ENCODE results near the gene CNPY3. TPM values are rescaled to one million over a fixed set of nuclear protein-coding genes. Genes with fewer than 3 reads are reported as not detected.

The CNPY3 gene
- total and polyA plus RNA-seq, 2 of the 13 experiments (the other 11 are each of a cell fraction or from before 2014, with no cell fraction given) = 42.3 to 60.2 TPM

GRCh38 chr6:42896178-42896719 is 33.0 kb upstream of the CNPY3 start:
- Histone ChIP-seq H3K27me3 (ENCODE audit: control insufficient read depth in 1 of 2, insufficient read depth in 2 of 2, low read length in 2 of 2) (no peaks in the 10 kb centered on the region), H3K9me3 (ENCODE audit: low read length) (no peaks in the 10 kb centered on the region), H3K4me3 (replicated peaks in 1 of 3; ENCODE audit: insufficient read depth in 1 of 3, low read depth in 2 of 3, low read length in 3 of 3) (no peak overlapping the region), H4K20me1 (ENCODE audit: insufficient read depth, low read length) (no peaks in the 10 kb centered on the region), H3K79me2 (ENCODE audit: insufficient read depth, low read length) (no peaks in the 10 kb centered on the region), H2AFZ (ENCODE audit: low read length) (no peak overlapping the region), H3K4me2 (ENCODE audit: low read depth, low read length) (no peak overlapping the region), H3K36me3 (replicated peaks in 1 of 2; ENCODE audit: control insufficient read depth in 1 of 2, insufficient read depth in 2 of 2, low read length in 2 of 2) (no peaks in the 10 kb centered on the region), H3K27ac (ENCODE audit: extremely low read length, insufficient read depth, low read length) (no peak overlapping the region), H3K4me1 (ENCODE audit: insufficient read depth, low read length) (peaks cover 35% of the 10 kb centered on the region), H3K9ac (ENCODE audit: insufficient read depth, low read depth, low read length) (no peak overlapping the region)
- CTCF ChIA-PET (ENCODE audit: low intra/inter-chr PET ratio, low total read pairs) = no interaction called here
- intact Hi-C loops (cut with micrococcal nuclease; ENCODE audit: unreplicated experiment) (no loop called here), in situ Hi-C loops (cut with HindIII; ENCODE audit: extremely low pct_ligation_motif_present, low pct_unique_long_range_greater_than_20kb) (no loop called here)
- DNase-seq (ENCODE audit: low spot score) = no peak
- BruUV-seq (replicated peaks) = no TSS peak
- ATAC-seq = no peak
- no peak for FAIRE-seq
- TF ChIP-seq HOXA7 (CRISPR knock-in tag; IDR thresholded peaks at IDR 0.05) (no peak), ZNF598 (CRISPR knock-in tag; IDR thresholded peaks at IDR 0.05; ENCODE audit: borderline replicate concordance) (no peak), ELK4 (CRISPR knock-in tag; IDR thresholded peaks at IDR 0.05; ENCODE audit: borderline replicate concordance) (no peak), NFRKB (IDR thresholded peaks at IDR 0.05) (no peak), ZSCAN25 (CRISPR knock-in tag; IDR thresholded peaks at IDR 0.05) (no peak), FOXA1 (IDR thresholded peaks at IDR 0.05) (no peak), FOXA1 (CRISPR knock-in tag; IDR thresholded peaks at IDR 0.05) (no peak), ZNF543 (CRISPR knock-in tag; IDR thresholded peaks at IDR 0.05) (no peak), ZNF724P (CRISPR knock-in tag; IDR thresholded peaks at IDR 0.05; ENCODE audit: borderline replicate concordance) (no peak), PRDM10 (CRISPR knock-in tag; IDR thresholded peaks at IDR 0.05; ENCODE audit: low read depth) (no peak), MZF1 (CRISPR knock-in tag; IDR thresholded peaks at IDR 0.05; ENCODE audit: borderline replicate concordance) (no peak), ONECUT2 (CRISPR knock-in tag; IDR thresholded peaks at IDR 0.05) (no peak), SMYD3 (CRISPR knock-in tag; IDR thresholded peaks at IDR 0.05) (no peak), ZFP1 (CRISPR knock-in tag; IDR thresholded peaks at IDR 0.05) (no peak), RBFOX2 (IDR thresholded peaks at IDR 0.05; ENCODE audit: low read depth, low read length) (no peak), MED13 (CRISPR knock-in tag; IDR thresholded peaks at IDR 0.05) (no peak), HOXD1 (CRISPR knock-in tag; IDR thresholded peaks at IDR 0.05) (no peak), ZNF343 (CRISPR knock-in tag; IDR thresholded peaks at IDR 0.05) (no peak)
- 63% methylated on average over 10 of the region's 10 CpGs for WGBS (ENCODE audit: low lambda C conversion rate)
- POLR2A ChIA-PET = interaction anchor here (1.5 to 2.7 kb wide), 2 partner anchors 17 to 33 kb away, joined by 3 to 10 read pairs; partner anchors contain the start of genes CNPY3 and RPL7L1
